Loucy (cell line): ENCODE results near the gene NUDT16.

Source experiments
- CTCF ChIP-seq: fragments of 200-600 bp; sonication (generic); conservative IDR thresholded peaks from 2 replicates; pipeline ENCODE4 v1.5.1; 2014; ENCODE audit warnings: mild to moderate bottlenecking, antibody characterized with exemption, low read length
- EZH2phosphoT487 ChIP-seq: fragments of 200-600 bp; IDR thresholded peaks from 2 replicates; pipeline ENCODE4 v1.6.1; 2018; ENCODE audit warnings: antibody characterized with exemption, mild to moderate bottlenecking, moderate library complexity, borderline replicate concordance

- TF ChIP-seq CTCF (no peak), EZH2phosphoT487 (no peak)
Measured at GRCh38 chr3:131360191-131360755, 21.3 kb upstream of the NUDT16 start.
